HG02970 (cell line): ENCODE data around the gene MAPK8.
"Not testable (repeated sequence)": the region's sequence is repeated elsewhere in the genome, so short reads cannot be mapped to it uniquely, and the experiment has no call there.

Experiments used
- ATAC-seq: cut with Tn5 transposase; IDR thresholded peaks from one replicate; pipeline ENCODE4 v1.9.1; 2021; ENCODE audit warnings: mild to moderate bottlenecking, moderate library complexity, moderate number of reproducible peaks; ENCODE audit not compliant: unreplicated experiment, low FRiP score

MAPK8 gene

GRCh38 chr10:48412081-48412480, 105.6 kb downstream of the MAPK8 start:
- ATAC-seq, result no peak

- ATAC-seq, result no peak
These were observed 106.5 kb downstream of the MAPK8 start for GRCh38 chr10:48412933-48413332.

- ATAC-seq, result no peak
These were observed 107.7 kb downstream of the MAPK8 start for GRCh38 chr10:48414160-48414559.

- ATAC-seq, result no peak
These were observed 108.3 kb downstream of the MAPK8 start for GRCh38 chr10:48414778-48415177.

GRCh38 chr10:48416584-48417232, 110.2 kb downstream of the MAPK8 start:
- ATAC-seq, result no peak

GRCh38 chr10:48417374-48417773, 110.9 kb downstream of the MAPK8 start:
- ATAC-seq, result no peak

- no peak for ATAC-seq
These were observed 111.8 kb downstream of the MAPK8 start for GRCh38 chr10:48418189-48418788.

DNA sequence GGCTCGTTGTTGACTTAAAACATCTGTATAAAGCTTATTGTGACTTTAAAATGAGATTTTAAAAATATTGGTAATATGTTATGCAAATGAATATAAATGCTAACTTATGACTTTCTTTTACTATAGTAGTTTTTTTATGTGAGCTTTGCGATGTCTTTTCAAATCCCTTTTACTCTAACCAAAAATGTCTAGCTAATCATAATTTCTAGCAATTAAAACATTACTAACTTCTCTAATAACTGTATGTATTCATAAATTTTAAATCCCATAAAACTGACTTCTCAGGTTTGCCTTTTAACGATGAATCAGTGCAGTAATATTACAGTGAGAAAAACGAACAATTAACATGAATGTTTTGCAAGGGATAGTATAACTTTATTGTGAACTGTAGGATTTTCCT, 113.2 kb downstream of the MAPK8 start:
- ATAC-seq, result no peak

DNA sequence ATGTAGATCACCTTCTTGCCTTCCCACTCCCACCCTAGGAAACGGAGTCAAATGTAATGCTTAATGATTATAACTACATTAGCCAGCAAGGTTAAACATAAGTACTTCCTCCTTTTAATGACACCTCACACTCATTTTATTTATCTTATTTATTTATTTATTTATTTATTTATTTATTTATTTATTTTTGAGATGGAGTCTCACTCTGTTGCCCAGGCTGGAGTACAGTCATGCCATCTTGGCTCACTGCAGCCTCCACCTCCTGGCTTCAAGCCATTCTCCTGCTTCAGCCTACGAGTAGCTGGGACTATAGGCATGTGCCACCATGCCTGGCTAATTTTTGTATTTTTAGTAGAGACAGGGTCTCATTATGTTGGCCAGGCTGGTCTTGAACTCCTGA, 115.4 kb downstream of the MAPK8 start:
- not testable (repeated sequence) for ATAC-seq

DNA sequence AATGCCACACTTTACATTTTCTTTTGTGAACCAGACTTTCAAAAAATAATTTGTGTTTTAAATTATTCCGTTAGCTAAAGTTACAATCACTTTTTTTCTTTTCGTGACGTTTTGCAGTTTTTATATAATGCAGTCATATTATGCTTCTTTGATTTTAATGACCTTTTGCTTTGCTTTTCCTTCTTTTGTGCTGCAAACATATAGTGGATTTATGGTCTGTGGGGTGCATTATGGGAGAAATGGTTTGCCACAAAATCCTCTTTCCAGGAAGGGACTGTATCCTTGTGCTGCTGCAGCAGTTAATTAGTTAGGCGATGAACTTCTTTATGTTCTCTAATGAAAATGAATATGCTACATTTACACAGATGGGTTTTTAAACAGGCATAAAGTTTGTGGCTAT, 117.4 kb downstream of the MAPK8 start:
- ATAC-seq, result no peak

GRCh38 chr10:48428896-48429295, 122.4 kb downstream of the MAPK8 start:
- no peak for ATAC-seq

DNA sequence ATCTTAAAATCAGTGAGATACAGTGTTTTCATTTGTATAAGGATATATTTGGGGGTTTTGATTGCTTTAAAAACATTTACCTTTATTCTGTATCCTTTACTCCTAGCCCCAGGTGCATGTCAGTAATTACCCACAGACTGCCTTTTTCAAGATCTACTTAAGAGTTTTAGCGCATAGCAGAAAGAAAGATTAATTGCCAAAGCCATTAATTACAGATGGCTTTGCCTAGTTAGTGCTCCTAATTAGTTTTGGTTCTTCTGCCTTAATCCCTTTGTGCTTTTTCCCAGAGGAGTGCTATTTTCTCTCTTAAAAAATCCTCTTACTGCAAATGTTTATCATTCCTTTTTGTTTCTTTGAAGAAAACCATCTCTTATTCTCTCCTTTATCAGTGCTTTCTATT, 122.8 kb downstream of the MAPK8 start:
- no peak for ATAC-seq

GRCh38 chr10:48430402-48430993, 124.0 kb downstream of the MAPK8 start:
- no peak for ATAC-seq

DNA sequence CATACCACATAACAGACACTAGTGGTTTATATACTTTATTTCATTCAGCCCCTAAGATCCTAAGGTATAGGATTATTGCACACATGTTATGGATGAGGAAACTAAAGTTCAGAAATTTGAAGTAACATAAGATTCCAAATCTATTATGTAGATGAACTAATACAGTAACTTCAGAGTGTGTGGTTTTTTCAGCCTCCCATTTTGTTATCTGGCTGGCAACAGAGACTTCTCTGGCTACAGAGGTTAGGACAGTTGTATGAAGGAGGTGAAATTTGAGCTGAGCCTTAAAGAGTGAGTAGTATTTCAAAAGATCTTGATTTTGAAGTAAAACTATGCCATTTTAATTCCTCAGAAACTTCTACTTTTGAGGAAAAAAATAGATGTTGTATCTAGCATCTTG, 125.4 kb downstream of the MAPK8 start:
- ATAC-seq, result no peak

- ATAC-seq, result no peak
These were observed 131.1 kb downstream of the MAPK8 start for GRCh38 chr10:48437546-48437945.

GRCh38 chr10:48439031-48439430, 132.6 kb downstream of the MAPK8 start:
- ATAC-seq, result no peak

GRCh38 chr10:48439581-48440041, 133.1 kb downstream of the MAPK8 start:
- no peak for ATAC-seq

DNA sequence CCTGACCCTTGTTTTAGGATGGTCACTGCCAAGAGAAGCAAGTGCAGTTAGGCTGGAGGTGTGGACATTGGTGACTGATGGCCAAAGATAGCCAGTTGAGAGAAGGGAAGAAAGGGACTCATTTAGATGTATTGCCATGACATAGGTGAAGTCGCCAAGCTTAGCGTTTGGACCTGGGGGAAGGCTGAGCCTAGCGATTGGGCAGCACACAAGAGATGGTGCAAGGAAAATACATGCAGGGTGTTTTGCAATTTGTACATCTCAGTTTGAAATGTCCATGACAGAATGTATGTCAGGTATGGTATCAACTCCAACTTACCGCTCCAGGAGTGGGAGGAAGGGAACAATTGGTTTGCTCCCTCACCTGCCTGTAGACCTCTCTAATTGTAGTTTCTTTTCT, 134.3 kb downstream of the MAPK8 start:
- no peak for ATAC-seq

DNA sequence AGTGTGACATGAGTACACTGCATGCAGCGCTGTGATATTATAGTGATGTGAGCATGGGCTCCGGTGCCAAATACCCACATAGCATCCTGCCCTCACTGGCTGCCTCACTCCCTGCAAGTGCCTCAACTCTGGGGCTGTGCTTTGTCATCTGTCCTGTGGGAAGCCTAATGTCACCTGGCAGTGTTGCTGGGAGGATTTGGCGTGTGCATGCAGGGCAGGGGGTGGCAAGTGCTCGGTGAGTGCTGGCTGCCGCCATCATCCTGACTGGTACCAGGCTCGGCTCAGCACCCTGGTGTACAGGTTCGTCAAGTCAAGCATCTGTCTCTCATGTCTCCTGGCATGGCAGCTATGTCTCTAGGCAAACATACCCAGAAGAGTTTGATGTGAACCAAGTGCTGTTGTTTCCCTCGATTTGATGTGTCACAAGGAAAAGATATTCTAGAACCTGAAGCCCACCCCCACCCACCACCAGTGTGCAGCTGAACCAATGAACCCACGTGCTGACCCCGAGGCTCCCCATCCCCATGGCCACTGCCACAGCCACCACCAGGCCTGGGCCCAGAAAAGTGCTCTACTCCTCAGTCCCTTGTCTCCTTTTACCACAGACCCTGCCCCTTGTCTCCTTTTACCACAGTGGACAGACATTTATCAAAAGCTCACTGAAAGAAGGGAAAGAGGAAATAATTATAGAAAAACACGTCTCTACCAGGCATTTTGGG, 135.8 kb downstream of the MAPK8 start:
- no peak for ATAC-seq

DNA sequence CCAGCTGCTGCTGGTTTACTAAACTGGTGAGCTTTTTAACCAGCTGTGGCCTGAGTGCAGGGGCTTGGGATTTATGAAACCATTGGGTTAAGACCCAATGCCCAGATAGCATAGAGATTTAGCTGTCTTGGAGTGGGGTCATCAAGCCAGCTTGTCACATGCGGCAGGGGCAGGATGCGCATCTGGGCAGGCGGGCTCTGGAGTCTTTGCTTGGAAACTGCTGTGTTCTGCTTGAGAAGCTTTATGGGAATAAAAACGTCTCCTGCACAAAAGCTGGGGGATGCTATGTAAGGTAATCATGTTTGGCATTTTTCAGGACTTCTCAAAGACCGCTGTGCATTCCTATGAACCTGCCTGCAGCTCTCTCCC, 136.3 kb downstream of the MAPK8 start:
- no peak for ATAC-seq

GRCh38 chr10:48444266-48444665, 137.8 kb downstream of the MAPK8 start:
- ATAC-seq, result no peak
